Measurements from ENCODE around the gene PDIA2.
"Not testable (repeated sequence)": the region's sequence is repeated elsewhere in the genome, so short reads cannot be mapped to it uniquely, and the experiment has no call there.

PDIA2 gene

GRCh38 chr16:265002-265529 lies 17.9 kb upstream of the PDIA2 start:
- no peak overlapping the region for H3K9ac ChIP-seq (ENCODE audit: low read depth, low read length)
- no peak overlapping the region for H3K4me3 ChIP-seq (ENCODE audit: low read length)
- H3K36me3 ChIP-seq (ENCODE audit: insufficient read depth, low read depth, low read length): peaks cover 35% of the 10 kb centered on the region

GRCh38 chr16:265711-266110 lies 17.3 kb upstream of the PDIA2 start:
- H3K4me1 ChIP-seq (ENCODE audit: insufficient read depth, low read length): no peaks in the 10 kb centered on the region
- H3K9ac ChIP-seq (ENCODE audit: low read depth, low read length): no peak overlapping the region
- peaks cover 30% of the 10 kb centered on the region for H3K36me3 ChIP-seq (ENCODE audit: insufficient read depth, low read depth, low read length)

More at GRCh38 chr16:265002-265529, 17.9 kb upstream of the PDIA2 start:
- Histone ChIP-seq H3K27ac (ENCODE audit: low read length) (no peak overlapping the region), H3K27me3 (ENCODE audit: insufficient read depth, low read length) (no peaks in the 10 kb centered on the region), H3K4me1 (ENCODE audit: insufficient read depth, low read length) (no peaks in the 10 kb centered on the region), H3K9me3 (ENCODE audit: insufficient read depth, low read depth, low read length) (no peaks in the 10 kb centered on the region)

GRCh38 chr16:266258-267164 lies 16.5 kb upstream of the PDIA2 start:
- H3K27me3 ChIP-seq (ENCODE audit: insufficient read depth, low read length): no peaks in the 10 kb centered on the region
- no peak overlapping the region for H3K27ac ChIP-seq (ENCODE audit: low read length)
- no peaks in the 10 kb centered on the region for H3K4me1 ChIP-seq (ENCODE audit: insufficient read depth, low read length)
- H3K4me3 ChIP-seq (ENCODE audit: low read length): no peak overlapping the region
- peaks cover 22% of the 10 kb centered on the region for H3K36me3 ChIP-seq (ENCODE audit: insufficient read depth, low read depth, low read length)
- no peaks in the 10 kb centered on the region for H3K9me3 ChIP-seq (ENCODE audit: insufficient read depth, low read depth, low read length)
- H3K9ac ChIP-seq (ENCODE audit: low read depth, low read length): no peak overlapping the region

More at GRCh38 chr16:265711-266110, 17.3 kb upstream of the PDIA2 start:
- Histone ChIP-seq H3K27me3 (ENCODE audit: insufficient read depth, low read length) (no peaks in the 10 kb centered on the region), H3K4me3 (ENCODE audit: low read length) (no peak overlapping the region), H3K9me3 (ENCODE audit: insufficient read depth, low read depth, low read length) (no peaks in the 10 kb centered on the region), H3K27ac (ENCODE audit: low read length) (no peak overlapping the region)

GRCh38 chr16:267562-267961 lies 15.4 kb upstream of the PDIA2 start:
- not testable (repeated sequence) for H3K9me3 ChIP-seq (ENCODE audit: insufficient read depth, low read depth, low read length); H3K27me3 ChIP-seq (ENCODE audit: insufficient read depth, low read length); H3K27ac ChIP-seq (ENCODE audit: low read length); H3K9ac ChIP-seq (ENCODE audit: low read depth, low read length); H3K4me3 ChIP-seq (ENCODE audit: low read length); H3K4me1 ChIP-seq (ENCODE audit: insufficient read depth, low read length)
- H3K36me3 ChIP-seq (ENCODE audit: insufficient read depth, low read depth, low read length): peaks cover 14% of the 10 kb centered on the region; the same call in 1 of the 2 replicates

- no peak overlapping the region for H3K27ac ChIP-seq (ENCODE audit: low read length)
- H3K9me3 ChIP-seq (ENCODE audit: insufficient read depth, low read depth, low read length): no peaks in the 10 kb centered on the region
- no peak overlapping the region for H3K9ac ChIP-seq (ENCODE audit: low read depth, low read length)
- H3K27me3 ChIP-seq (ENCODE audit: insufficient read depth, low read length): no peaks in the 10 kb centered on the region
- H3K4me1 ChIP-seq (ENCODE audit: insufficient read depth, low read length): no peaks in the 10 kb centered on the region
- H3K36me3 ChIP-seq (ENCODE audit: insufficient read depth, low read depth, low read length): peaks cover 11% of the 10 kb centered on the region; the same call in 1 of the 2 replicates
- no peak overlapping the region for H3K4me3 ChIP-seq (ENCODE audit: low read length)
These were observed 14.6 kb upstream of the PDIA2 start for GRCh38 chr16:268141-269053.

- H3K9me3 ChIP-seq (ENCODE audit: insufficient read depth, low read depth, low read length): no peaks in the 10 kb centered on the region
- no peak overlapping the region for H3K9ac ChIP-seq (ENCODE audit: low read depth, low read length)
- no peaks in the 10 kb centered on the region for H3K4me1 ChIP-seq (ENCODE audit: insufficient read depth, low read length)
- peaks cover 7% of the 10 kb centered on the region for H3K27me3 ChIP-seq (ENCODE audit: insufficient read depth, low read length)
- no peak overlapping the region for H3K4me3 ChIP-seq (ENCODE audit: low read length)
- no peak overlapping the region for H3K27ac ChIP-seq (ENCODE audit: low read length)
- H3K36me3 ChIP-seq (ENCODE audit: insufficient read depth, low read depth, low read length): peaks cover 5% of the 10 kb centered on the region; the same call in 1 of the 2 replicates
These were observed 13.7 kb upstream of the PDIA2 start for GRCh38 chr16:269061-269796.

GRCh38 chr16:270381-271255 lies 12.3 kb upstream of the PDIA2 start:
- Histone ChIP-seq H3K9ac (ENCODE audit: low read depth, low read length) (no peak overlapping the region), H3K27ac (ENCODE audit: low read length) (no peak overlapping the region), H3K36me3 (ENCODE audit: insufficient read depth, low read depth, low read length) (no peaks in the 10 kb centered on the region), H3K27me3 (ENCODE audit: insufficient read depth, low read length) (peaks cover 19% of the 10 kb centered on the region), H3K9me3 (ENCODE audit: insufficient read depth, low read depth, low read length) (no peaks in the 10 kb centered on the region), H3K4me3 (ENCODE audit: low read length) (no peak overlapping the region), H3K4me1 (ENCODE audit: insufficient read depth, low read length) (no peaks in the 10 kb centered on the region)

- Histone ChIP-seq H3K27ac (ENCODE audit: low read length) (no peak overlapping the region), H3K4me3 (ENCODE audit: low read length) (no peak overlapping the region), H3K9ac (ENCODE audit: low read depth, low read length) (no peak overlapping the region), H3K4me1 (ENCODE audit: insufficient read depth, low read length) (no peaks in the 10 kb centered on the region), H3K27me3 (ENCODE audit: insufficient read depth, low read length) (peaks cover 35% of the 10 kb centered on the region), H3K36me3 (ENCODE audit: insufficient read depth, low read depth, low read length) (no peaks in the 10 kb centered on the region), H3K9me3 (ENCODE audit: insufficient read depth, low read depth, low read length) (no peaks in the 10 kb centered on the region)
These were observed 10.1 kb upstream of the PDIA2 start for GRCh38 chr16:272633-273546.

- H3K36me3 ChIP-seq (ENCODE audit: insufficient read depth, low read depth, low read length): no peaks in the 10 kb centered on the region
- no peak overlapping the region for H3K27ac ChIP-seq (ENCODE audit: low read length)
- no peak overlapping the region for H3K9ac ChIP-seq (ENCODE audit: low read depth, low read length)
- no peak overlapping the region for H3K4me3 ChIP-seq (ENCODE audit: low read length)
- no peaks in the 10 kb centered on the region for H3K9me3 ChIP-seq (ENCODE audit: insufficient read depth, low read depth, low read length)
- no peaks in the 10 kb centered on the region for H3K4me1 ChIP-seq (ENCODE audit: insufficient read depth, low read length)
- H3K27me3 ChIP-seq (ENCODE audit: insufficient read depth, low read length): peaks cover 42% of the 10 kb centered on the region
These were observed 9.2 kb upstream of the PDIA2 start for GRCh38 chr16:273547-274421.

All from iPS-20b (cell line).